Measurements from ENCODE around the gene SNED1.

DNA sequence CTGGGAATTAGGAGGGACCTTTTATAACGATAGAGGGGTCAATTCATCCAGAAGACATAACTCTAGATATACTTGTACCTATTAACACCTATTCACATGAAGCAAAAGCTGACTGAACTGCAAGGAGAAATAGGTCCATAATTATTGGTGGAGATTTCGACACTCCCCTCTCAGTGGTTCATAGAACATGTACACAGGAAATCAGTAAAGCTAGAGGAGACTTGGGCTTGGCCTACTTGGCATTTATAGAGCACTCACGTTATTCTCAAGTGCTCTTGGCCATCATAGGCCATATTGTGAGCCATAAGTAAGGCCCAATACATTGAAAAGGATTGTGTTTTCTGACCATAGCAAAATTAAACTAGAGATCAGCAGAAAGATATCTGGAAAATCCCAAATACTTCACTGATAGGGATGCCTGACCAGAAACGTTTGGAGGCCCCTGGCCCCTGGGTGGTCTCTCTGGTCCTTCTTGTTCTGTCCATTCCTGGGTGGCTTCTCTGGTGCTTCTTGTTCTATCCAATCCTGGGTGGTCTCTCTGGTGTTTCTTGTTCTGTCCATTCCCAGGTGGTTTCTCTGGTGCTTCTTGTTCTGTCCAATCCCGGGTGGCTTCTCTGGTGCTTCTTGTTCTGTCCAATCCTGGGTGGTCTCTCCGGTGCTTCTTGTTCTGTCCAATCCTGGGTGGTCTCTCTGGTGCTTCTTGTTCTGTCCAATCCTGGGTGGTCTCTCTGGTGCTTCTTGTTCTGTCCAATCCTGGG lies 49.0 kb downstream of the SNED1 start:
- TF ChIP-seq ZBTB1 (CRISPR knock-in tag; IDR thresholded peaks at IDR 0.05; ENCODE audit: borderline replicate concordance, low read depth) (no peak), ZNF79 (CRISPR knock-in tag; IDR thresholded peaks at IDR 0.05; ENCODE audit: low read depth) (no peak), EZH2 (IDR thresholded peaks at IDR 0.05; ENCODE audit: borderline replicate concordance, low read depth, low read length) (no peak), FOS (IDR thresholded peaks at IDR 0.05; ENCODE audit: extremely low read depth, insufficient read length) (no peak), ZNF384 (IDR thresholded peaks at IDR 0.05; ENCODE audit: low read depth, low read length) (no peak), CHD4 (IDR thresholded peaks at IDR 0.05; ENCODE audit: insufficient read depth, insufficient replicate concordance, low read depth, low read length, poor library complexity, severe bottlenecking) (no peak)
- TF ChIP-seq, protein P1, sequence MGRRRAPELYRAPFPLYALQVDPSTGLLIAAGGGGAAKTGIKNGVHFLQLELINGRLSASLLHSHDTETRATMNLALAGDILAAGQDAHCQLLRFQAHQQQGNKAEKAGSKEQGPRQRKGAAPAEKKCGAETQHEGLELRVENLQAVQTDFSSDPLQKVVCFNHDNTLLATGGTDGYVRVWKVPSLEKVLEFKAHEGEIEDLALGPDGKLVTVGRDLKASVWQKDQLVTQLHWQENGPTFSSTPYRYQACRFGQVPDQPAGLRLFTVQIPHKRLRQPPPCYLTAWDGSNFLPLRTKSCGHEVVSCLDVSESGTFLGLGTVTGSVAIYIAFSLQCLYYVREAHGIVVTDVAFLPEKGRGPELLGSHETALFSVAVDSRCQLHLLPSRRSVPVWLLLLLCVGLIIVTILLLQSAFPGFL (CRISPR knock-in tag; IDR thresholded peaks at IDR 0.05), result no peak
- TF ChIP-seq, protein P2, sequence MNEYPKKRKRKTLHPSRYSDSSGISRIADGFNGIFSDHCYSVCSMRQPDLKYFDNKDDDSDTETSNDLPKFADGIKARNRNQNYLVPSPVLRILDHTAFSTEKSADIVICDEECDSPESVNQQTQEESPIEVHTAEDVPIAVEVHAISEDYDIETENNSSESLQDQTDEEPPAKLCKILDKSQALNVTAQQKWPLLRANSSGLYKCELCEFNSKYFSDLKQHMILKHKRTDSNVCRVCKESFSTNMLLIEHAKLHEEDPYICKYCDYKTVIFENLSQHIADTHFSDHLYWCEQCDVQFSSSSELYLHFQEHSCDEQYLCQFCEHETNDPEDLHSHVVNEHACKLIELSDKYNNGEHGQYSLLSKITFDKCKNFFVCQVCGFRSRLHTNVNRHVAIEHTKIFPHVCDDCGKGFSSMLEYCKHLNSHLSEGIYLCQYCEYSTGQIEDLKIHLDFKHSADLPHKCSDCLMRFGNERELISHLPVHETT (CRISPR knock-in tag; conservative IDR thresholded peaks at IDR 0.05 in 1 of 2, IDR thresholded peaks at IDR 0.05 in 1 of 2), result no peak
